ENCODE measurements around the gene ATOSB.

The ATOSB gene

DNA sequence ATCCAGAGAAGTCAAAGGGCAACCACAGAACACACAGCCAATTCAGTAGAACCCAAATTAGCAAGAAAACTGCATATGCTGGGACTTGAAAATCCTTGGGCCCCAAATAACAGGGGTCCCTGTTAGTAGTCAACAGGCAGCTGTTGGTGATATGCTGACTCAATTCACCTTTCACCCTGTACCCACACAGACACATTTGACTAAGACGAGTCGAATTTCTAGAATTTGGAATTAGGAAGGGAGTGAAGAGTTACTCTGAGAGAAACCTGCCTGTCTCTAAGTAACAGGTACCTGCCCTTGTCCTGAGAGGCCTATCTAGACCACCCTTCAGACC is 42.4 kb downstream of the ATOSB start:
- ATAC-seq = no peak
- TF ChIP-seq CREB5 (CRISPR knock-in tag; IDR thresholded peaks at IDR 0.05; ENCODE audit: low read depth) = no peak
- TF ChIP-seq, protein P1, sequence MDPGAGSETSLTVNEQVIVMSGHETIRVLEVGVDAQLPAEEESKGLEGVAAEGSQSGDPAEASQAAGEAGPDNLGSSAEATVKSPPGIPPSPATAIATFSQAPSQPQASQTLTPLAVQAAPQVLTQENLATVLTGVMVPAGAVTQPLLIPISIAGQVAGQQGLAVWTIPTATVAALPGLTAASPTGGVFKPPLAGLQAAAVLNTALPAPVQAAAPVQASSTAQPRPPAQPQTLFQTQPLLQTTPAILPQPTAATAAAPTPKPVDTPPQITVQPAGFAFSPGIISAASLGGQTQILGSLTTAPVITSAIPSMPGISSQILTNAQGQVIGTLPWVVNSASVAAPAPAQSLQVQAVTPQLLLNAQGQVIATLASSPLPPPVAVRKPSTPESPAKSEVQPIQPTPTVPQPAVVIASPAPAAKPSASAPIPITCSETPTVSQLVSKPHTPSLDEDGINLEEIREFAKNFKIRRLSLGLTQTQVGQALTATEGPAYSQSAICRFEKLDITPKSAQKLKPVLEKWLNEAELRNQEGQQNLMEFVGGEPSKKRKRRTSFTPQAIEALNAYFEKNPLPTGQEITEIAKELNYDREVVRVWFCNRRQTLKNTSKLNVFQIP (CRISPR knock-in tag; IDR thresholded peaks at IDR 0.05; ENCODE audit: borderline replicate concordance, low read depth) = no peak
- no peak for TF ChIP-seq TSHZ2 (CRISPR knock-in tag; IDR thresholded peaks at IDR 0.05)
- no peak for TF ChIP-seq CSDC2 (CRISPR knock-in tag; IDR thresholded peaks at IDR 0.05)
- TF ChIP-seq SNAI2 (CRISPR knock-in tag; IDR thresholded peaks at IDR 0.05) = no peak
- no peak for TF ChIP-seq ZFP3 (CRISPR knock-in tag; IDR thresholded peaks at IDR 0.05)
- TF ChIP-seq GLIS3 (CRISPR knock-in tag; IDR thresholded peaks at IDR 0.05) = no peak
- no peak for TF ChIP-seq RARB (CRISPR knock-in tag; IDR thresholded peaks at IDR 0.05)
- no peak for TF ChIP-seq ZNF565 (CRISPR knock-in tag; conservative IDR thresholded peaks at IDR 0.05; ENCODE audit: low read depth)
- TF ChIP-seq PATZ1 (CRISPR knock-in tag; IDR thresholded peaks at IDR 0.05; ENCODE audit: borderline replicate concordance) = no peak
- TF ChIP-seq PPARA (CRISPR knock-in tag; IDR thresholded peaks at IDR 0.05; ENCODE audit: borderline replicate concordance) = no peak
- TF ChIP-seq TCF4 (CRISPR knock-in tag; IDR thresholded peaks at IDR 0.05; ENCODE audit: borderline replicate concordance) = no peak
- TF ChIP-seq ZNF8 (CRISPR knock-in tag; IDR thresholded peaks at IDR 0.05) = no peak
- TF ChIP-seq ZFP30 (CRISPR knock-in tag; IDR thresholded peaks at IDR 0.05) = no peak
- TF ChIP-seq, protein P2, sequence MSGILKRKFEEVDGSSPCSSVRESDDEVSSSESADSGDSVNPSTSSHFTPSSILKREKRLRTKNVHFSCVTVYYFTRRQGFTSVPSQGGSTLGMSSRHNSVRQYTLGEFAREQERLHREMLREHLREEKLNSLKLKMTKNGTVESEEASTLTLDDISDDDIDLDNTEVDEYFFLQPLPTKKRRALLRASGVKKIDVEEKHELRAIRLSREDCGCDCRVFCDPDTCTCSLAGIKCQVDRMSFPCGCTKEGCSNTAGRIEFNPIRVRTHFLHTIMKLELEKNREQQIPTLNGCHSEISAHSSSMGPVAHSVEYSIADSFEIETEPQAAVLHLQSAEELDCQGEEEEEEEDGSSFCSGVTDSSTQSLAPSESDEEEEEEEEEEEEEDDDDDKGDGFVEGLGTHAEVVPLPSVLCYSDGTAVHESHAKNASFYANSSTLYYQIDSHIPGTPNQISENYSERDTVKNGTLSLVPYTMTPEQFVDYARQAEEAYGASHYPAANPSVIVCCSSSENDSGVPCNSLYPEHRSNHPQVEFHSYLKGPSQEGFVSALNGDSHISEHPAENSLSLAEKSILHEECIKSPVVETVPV (CRISPR knock-in tag; IDR thresholded peaks at IDR 0.05) = no peak
- no peak for TF ChIP-seq ESRRG (CRISPR knock-in tag; IDR thresholded peaks at IDR 0.05)
- TF ChIP-seq ISL1 (CRISPR knock-in tag; IDR thresholded peaks at IDR 0.05) = no peak

DNA sequence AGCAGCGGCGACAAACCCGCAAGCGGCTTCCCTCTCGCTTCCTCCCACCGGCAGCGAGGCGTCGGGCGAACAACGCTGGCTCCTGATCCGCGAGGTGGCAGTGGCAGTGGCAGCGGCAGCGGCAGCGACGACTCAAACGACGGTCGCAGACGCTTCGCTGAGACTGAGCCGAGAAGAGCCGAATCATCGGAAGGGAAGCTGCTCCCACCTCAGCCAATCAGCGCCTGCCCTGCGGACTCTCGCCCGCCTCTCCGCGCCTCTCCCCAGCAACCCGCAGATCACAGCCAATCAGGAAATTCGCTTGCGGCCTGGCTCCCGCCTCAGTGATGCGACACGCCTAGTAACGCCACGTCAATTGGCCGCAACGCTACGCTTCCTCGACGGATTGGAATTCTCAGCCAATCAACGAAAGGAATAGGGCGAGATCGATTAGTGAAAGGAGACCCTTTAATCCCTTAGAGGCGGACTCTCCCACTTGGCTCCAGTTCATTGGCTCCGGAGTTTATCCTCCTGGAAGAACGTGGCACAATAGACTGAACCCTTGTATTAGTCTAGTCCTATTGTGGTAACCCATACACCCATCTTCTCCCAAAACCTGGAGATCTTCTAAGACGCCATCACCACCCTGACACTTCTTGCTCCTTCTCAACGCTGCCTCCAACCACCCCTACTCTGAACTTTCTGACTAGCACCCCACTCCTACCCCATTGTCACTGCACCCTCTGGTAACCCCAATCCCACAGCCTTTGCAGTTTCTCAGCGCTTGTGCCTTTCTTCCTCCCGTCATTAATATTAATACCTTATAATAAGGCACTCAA is 43.0 kb downstream of the ATOSB start, which contains the start of gene VCP:
TSS of gene VCP (minus strand) at position 165 of the 818 bp plus-strand sequence. CDS start 272 bp downstream, outside the sequence.
- TF ChIP-seq ZFP30 (CRISPR knock-in tag; IDR thresholded peaks at IDR 0.05) = no peak
- TF ChIP-seq TSHZ2 (CRISPR knock-in tag; IDR thresholded peaks at IDR 0.05) = no peak
- TF ChIP-seq ZNF70 (CRISPR knock-in tag; IDR thresholded peaks at IDR 0.05) = no peak
- no peak for TF ChIP-seq ZFP3 (CRISPR knock-in tag; IDR thresholded peaks at IDR 0.05)
- no peak for TF ChIP-seq BACH2 (CRISPR knock-in tag; IDR thresholded peaks at IDR 0.05; ENCODE audit: borderline replicate concordance)
- TF ChIP-seq PATZ1 (CRISPR knock-in tag; IDR thresholded peaks at IDR 0.05; ENCODE audit: borderline replicate concordance) = no peak
- TF ChIP-seq ZNF565 (CRISPR knock-in tag; conservative IDR thresholded peaks at IDR 0.05; ENCODE audit: low read depth) = no peak
- peak; percentile 93 for ATAC-seq

Measured in SK-N-SH treated with all-trans-retinoic acid at 6 μM for 48 hours (cell line).